GM19035 (cell line): Measurements from ENCODE around the gene MMP21.
A peak's percentile ranks its signal among the peaks of the same experiment; 100 is the strongest.

Experiments used
- ATAC-seq: cut with Tn5 transposase; IDR thresholded peaks from one replicate; pipeline ENCODE4 v1.9.1; 2021; ENCODE audit not compliant: unreplicated experiment

The MMP21 gene

DNA sequence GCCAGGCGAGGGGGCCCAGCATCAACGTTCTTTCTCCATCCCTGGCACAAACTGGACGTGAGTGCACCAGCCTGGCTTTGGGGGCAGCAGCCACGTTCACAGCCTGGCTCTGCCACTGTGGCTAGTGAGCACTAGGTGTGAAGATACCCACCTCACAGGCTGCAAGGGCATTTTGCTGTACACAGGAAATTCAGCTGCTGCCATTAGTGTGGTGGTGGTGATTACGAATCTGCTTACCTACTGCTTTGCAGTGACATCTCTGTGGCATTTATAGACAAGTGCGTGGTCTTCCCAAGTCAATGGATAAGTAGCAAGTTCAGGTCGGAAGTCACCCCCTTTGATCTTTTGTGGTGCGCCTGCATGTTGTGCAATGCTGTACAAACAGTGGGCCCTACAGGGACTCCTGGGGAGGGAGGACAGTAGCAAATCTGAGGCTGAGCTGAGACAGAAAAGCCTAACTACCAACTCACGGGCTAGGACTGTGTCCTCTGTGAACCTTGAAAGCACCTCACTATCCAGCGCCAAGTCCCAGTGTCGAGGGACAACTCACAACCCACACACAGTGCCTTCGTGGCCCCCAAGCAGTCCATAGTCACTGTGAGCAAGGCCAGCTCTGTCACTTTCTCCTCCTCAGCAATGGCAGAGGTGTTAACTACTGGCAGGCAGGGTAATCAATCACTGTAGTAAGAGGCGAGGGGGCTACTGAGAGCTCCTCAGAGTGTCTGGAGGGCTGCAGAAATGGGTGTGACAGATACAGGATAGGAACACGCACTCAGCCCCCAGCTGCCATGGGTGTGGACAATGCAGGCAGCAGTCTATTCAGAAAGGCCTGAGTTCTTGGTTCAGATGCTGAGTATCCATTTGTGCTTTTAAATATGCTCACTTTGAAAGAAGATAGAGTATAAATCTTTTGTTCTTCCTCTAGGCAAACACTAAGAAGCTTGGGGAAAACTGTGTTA, 17.0 kb upstream of the MMP21 start:
- no peak for ATAC-seq

DNA sequence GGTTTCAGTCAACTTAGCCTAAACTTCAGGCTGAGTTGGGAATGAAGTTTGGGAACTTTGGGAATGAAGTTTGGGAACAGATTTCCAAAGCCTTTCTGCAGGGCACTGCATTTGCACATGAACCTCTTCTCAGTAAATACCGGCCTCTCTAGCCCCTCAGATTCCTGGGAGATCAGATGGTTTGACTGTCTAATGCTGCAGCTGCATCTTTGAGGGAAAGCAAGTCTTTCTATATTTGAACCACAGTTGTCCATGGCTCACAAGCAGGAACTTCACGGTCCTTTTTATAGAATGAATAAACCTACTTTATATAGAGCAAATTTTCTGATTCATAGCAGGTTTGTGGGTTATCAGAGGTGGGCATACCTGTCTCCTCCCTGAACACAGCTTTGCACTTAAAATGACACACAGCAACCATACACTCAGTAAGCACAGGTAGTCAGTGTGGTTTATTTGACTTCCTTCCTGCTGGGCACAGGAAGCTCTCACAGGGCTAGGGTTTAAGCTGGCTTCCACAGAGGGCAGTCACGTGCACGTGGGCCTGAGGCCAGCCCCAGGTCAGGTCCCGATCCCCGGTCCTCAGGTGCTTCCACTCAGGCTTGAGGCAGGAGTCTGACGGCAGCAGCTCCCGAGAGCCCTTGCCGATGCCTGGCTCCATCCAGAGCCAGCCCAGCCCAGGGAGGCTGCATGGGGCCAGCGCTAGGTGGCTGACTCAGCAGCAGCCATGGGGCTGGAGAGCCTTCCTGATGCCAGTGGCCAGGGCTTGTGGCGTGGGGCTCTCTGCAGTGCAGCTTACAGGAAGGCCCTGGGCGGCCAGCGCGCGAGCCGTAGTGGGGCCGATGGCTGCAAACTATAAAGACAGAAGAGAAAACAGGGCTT, 12.8 kb upstream of the MMP21 start:
- ATAC-seq: no peak

DNA sequence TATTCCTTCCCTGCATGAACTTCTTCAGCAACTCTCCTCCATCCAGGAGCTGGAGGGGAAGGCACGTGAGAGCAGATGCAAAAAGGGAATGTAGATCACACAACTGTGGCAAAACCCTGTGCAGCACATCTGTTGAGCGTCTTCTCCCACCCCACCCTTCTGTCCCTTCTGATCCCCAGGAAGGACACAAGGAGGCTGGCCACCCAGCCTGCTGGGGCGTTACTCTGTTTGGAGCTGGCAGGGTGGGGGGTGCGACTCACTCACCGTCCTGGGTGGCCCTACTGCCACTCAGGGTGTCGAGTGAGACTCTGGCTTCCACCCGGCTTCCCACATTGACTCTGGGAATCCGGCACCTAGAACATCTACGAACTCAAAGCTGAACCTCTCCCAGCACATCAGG, 10.2 kb upstream of the MMP21 start:
- no peak for ATAC-seq

DNA sequence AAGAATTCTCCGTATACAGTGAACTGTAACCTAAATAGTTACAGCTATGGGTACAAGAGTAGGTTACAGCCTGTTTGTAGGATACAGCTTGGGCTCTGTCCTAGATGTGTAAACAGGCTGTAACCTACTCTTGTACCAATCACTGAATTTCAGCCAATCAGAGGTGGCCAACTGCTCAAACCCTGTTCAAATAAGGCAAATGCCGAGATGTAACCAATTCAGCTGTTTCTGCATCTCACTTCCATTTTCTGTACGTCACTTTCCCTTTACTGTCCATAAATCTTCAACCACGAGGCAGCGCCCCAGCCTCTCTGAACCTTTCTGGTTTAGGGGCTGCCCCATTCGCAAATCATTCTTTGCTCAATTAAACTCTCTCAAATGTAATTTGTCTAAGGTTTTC, 8.3 kb upstream of the MMP21 start:
- ATAC-seq: peak; percentile 67

DNA sequence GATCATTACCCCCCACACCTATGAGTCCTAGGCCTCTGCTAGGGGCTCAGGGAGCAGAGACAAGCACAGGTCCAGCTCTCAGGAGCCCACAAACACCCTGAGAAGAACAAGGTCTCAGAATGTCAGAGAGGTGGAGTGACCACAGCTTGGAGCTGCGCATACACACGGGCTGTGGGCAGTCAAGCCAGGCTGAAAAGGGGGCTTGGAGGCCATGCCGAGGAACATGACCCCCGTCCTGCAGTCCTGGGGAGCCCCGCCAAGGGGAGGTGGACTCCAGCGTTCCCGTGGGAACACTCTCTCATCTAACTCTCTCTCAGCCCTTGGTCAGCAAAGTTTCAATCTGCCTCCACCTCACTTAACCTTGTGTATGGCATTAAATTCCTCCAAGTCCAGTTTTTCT, 7.8 kb upstream of the MMP21 start:
- ATAC-seq: no peak

DNA sequence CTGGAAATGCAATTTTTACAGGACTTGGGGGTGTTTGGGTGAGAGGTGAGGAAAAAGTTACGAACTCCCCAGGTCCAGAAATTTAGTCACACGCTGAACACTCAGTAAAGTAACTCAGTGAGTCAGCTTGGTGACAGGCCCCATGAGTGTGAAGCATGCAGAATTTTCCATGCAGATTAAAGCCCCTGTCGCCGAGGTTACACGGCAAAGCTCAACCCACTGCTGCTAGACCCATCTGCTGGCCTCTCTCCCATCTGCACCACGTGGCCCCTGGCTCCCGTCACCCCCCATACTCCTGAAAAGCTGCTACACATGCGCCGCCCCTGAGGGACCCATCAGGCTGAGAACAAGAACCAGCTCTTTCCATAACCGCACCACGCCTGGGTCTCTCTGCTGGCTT, 7.0 kb upstream of the MMP21 start:
- ATAC-seq: no peak

DNA sequence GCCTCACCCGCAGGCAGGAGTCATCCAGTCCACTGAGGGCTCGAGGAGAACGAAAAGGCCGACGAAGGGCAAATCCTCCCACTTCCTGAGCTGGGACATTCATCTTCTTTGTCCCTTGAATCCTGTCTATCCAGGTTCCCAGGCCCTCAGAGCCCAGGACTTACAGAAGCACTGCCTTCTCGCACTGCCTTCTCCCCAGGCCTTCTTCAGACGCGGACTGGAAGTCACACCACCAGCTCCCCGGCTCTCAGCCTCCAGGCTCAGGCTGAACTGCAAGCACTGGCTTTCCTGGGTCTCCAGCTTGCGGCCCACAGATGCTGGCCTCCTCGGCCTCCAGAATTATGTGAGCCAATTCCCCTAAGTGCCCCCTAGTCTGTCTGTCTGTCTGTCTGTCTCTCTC, 6.4 kb upstream of the MMP21 start:
- no peak for ATAC-seq

DNA sequence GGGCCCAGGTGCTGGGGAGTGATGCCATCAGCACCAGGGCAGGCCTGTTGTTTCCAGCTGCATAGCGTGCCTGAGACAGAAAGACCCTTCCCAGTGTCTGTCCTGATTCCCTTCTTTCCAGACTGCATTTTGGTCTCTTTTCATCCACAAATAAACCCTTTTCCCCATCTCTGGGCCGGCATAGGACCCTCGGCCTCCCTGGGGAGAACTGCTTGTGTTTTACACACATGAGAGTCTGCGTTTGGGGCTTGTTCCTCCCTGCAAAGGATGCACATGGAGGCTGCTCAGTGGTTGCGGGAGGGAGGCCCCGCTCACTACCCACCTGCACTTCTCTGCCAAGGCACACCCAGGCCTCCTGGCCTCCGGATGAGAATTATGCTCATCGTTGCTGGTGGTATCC, 5.8 kb upstream of the MMP21 start:
- no peak for ATAC-seq

DNA sequence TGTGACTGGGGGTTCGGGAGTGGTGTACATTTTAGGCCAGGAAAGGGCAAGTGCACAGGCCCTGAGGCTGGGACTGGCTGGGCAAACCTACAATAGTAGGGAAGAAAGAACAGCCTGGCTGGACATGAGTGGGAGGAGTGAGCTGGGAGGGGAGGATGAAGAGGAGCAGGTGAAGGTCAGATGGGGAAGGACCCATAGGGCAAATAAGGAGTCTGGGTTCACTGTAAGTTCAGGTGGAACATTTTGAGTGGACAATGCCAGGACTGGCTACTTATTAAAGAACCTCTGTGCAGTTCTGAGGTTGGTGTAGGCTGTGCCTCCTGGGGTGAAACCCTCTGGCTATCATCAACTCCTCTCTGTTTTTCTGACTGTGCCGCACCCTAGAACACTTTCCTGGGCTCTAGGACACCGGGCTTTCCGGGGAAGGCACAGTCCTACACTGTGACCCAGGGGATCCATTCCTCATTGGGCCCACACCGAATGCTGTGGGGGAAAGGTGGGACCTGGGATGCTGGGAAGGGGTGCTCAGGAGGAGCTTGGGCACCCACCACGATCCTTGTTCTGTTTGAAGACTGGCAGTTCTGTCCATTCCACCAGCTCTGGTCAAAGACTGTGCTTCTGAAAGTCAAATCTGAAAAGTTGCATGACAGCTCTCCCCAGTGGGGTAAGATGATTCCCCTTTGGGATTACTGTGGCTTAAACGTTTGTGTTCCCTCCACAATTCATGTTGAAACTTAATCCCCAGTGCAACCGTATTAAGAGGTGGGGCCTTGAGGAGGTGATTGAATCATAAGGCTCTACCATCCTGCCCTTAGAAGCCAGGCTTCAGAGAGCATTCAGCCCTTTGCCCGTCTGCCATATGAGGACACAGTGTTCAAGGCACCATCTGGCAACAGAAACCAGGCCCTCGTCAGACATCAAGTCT, 4.0 kb upstream of the MMP21 start:
- no peak for ATAC-seq

DNA sequence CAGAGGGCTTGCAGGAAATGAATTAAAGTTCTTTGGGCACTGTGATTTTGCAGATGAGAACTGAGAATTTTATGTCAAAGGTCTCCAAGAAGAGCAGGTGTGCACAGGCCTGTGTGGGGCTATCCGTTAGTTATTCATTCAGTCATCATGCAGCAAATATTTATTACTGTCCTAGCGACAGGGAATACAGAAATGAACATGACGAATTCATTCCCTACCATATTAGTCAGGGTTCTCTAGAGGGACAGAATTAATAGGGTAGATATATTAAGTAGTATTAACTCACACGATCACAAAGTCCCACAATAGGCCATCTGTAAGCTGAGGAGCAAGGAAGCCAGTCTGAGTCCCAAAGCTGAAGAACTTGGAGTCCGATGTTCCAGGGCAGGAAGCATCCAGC, 2.9 kb upstream of the MMP21 start:
- no peak for ATAC-seq

DNA sequence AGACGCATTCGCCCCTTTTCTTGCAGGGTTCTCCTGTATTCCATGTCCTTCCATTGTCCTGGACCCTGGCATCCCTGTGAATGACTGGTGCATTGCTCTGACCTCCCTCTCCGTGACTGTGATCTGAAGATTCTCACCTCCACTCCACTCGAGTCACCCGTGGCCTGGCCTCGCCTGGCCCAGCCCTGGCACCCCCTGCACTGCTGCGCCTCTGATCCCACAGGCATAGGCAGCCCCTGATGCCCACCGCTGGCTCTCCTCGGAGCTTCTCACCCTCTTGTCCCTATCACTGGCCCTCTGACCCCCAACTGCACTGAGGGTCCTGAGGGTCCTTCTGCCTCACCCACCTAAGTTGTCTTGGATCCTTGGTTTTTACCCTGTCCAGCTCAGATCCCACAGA, 2.2 kb upstream of the MMP21 start:
- no peak for ATAC-seq

DNA sequence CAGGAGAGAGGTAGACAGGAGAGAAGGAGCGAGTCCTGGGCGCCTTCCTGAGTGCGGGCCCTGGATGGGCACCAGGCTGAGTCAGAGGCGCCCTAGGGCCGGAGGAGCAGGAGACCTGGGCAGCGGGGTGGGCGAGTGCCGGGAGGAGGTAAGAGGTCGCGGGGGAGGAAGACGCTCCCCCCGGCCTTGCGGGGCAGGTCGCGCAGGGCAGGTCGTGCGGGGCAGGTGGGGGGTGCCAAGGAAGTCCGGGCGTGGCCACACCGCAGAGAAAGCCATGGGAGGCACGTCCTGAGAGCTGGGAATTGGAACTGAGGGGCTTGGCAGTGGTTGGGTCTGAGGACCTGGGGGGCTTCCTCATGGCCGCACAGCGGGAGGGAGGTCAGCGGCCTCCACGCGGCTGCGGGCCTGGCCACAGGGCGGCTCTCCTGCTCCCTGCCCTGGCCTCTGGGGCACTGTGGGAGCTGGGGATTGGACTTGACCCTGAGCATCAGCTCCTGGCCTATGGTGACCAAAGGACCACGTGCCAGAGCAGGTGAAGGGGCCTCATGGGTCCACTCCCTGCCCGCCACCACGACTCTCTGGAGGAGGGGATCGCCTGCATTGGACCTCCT, 935 bp downstream of the MMP21 start:
- ATAC-seq: no peak

DNA sequence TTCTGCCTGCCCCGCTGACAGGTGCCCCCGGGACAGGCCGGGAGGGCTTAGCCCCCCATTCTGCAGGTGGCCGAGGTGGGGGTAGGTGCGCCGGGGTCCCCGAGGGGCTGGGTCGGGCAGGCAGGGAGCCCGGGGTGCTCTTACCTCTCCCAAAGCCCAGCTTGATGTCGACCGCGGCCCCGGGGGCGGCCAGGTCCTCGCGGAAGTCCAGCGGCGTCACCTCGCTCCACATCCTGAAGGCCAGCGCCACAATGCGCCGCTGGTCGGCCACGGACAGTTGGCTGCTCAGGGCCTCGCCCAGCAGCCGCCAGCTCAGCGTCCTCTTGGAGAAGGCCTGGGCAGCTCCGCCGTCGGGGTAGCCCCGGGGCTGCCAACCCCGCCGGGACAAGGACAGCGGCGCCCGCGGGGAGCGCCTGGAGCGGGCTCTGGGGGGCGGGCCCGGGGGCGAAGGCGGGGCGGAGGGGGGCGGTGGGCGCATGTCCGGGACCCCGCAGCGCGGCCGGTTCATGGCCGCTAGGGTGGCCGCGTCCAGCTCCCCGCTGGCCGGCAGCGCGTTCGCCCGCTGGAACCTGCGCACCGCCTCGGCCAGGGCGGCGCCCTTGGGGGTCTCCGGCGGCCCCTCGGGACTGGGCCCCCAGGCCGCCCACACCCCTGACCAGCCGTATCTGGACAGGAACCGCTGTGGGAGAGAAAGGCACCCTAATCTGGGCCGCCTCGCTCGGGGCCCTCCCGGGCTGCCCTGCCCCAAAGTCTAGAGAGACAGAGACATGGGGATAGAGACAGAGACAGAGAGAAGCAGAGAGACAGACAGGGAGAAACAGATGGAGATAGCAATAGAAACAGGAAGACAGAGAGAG, 1.7 kb downstream of the MMP21 start:
- no peak for ATAC-seq

DNA sequence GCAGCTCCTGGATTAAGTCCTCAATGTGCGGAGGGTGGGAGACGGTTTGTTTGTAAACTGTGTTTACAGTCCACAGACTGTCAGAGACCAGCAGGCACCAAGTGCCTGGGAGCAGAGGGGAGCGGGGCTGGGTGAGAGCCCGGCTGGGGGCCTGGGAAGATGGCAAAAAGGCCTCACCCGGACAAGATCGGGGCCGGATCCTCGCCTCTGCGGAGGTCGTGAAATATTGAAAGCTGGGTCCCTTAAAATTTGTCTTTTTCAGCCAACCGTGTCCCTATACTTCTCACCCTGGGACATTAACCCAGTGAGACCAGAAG, 2.8 kb downstream of the MMP21 start:
- ATAC-seq: no peak

DNA sequence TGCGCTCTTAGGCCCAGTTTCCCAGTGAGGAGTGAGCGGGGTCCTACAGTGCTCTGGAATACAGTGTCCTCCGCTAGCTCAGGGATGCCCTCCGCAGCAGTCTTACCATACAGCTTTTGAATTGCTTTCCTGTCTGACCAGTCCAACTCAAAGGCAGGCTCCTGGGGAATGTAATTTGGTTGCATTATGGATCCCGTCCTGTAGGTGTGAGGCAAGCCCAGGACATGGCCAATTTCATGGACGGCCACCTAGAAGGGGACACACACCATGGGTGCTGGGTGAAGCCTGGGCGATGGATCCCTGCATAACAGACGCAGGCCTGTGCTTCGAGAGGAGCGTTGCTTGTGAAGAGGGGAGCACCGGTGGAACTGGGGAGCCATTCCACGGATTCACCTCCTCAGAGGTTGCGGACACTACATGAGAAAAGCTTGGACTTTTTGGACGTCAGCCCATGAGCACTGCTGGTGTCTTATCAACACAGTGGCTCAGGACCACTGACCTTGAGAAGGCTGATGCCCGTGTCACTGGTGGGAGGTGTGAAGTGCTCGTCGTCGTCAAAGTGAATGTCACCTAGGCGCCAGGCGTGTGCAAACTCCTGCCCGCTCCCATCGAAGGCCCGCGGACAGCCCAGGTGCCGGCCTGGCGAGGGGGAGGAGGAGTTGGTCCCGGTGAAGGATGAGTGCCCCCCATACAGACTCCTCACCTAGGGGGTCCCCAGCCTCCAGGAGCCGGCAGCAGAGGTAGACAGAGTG, 3.3 kb downstream of the MMP21 start:
- no peak for ATAC-seq

DNA sequence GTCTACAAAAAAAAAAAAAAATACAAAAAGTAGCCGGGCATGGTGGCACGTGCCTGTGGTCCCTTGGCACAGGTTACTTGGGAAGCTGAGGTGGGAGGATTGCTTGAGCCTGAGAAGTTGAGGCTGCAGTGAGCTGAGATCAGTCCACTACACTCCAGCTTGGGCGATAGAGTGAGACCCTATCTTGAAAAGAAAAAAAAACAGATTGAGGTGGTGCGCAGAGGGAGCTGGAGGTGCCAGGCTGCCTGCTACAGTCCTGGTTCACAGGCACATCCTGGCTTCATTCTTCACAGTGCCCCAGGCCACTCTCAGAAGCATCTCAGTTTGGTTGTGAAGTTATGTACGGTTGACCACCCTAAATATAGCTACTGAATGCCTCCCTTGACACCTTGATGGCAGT, 4.8 kb downstream of the MMP21 start:
- no peak for ATAC-seq

DNA sequence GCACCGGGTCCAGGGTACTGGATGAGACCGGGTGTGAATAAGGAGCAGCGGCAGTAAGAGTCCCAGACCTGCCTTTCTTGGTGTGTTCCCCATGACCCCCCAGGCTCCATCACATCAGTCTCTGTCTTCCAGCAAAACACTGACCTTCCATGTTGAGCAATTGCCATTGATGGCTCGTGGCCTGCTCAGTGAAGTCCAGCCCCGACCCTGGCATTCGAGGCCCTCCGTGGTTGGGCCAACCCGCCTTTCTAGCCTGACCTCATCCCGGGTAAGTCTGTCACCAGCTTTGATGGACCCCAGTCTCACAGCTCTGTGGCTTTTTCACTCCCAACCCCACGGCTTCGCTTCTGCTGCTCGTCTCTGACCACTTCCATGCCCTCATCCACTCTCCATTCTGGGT, 6.4 kb downstream of the MMP21 start:
- no peak for ATAC-seq

DNA sequence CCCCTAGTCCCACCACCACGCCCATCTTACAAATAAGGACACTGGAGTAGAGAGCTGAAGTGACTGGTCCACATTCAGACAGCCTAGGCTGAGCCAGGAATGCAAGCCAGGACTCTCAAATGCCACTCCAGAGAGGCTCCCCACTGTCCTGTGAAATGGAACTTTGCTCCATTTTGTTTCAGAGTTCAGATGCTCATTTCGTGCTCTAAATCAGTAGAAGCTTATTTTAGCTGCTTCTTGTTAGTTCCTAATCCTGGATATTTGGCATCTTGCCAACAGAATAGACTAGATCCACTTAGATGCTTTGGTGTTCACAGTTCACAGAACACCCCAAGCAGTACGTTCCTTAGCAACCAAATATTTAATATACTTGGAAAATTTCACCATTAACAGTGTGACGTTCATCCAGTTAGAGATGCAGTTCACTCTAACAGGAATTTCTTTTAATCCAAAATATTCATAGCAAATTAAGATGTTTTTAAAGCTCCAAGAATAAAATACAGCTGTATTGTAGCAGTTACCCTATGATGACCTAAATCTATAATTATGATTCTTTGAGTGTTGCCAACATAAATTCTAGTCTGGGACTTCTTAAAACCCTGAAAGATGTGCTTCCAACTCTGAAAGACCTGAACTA, 7.3 kb downstream of the MMP21 start:
- ATAC-seq: no peak

DNA sequence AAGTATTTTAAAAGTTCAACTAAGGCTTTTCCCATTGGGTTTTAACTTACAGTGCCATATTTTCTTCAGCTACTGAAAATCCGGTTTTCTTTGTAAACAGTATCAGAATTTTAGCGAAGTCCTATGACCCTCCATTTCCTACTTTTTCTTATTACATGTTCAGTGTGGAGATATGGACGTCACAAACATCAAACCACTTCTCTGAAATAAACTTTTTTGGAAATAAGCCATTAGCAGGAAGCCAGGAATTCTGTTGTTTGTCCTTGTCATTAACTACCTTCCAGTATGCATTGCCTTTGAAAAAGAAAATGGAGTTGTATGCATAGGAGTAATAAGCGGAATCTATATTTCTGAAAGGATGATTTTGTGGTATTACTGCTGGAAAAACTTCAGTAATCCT, 9.1 kb downstream of the MMP21 start:
- no peak for ATAC-seq
